MG63 (cell line): ENCODE data around the gene MTHFD2L. TPM values are rescaled to one million over a fixed set of nuclear protein-coding genes. Genes with fewer than 3 reads are reported as not detected.
"Not testable (repeated sequence)": the region's sequence is repeated elsewhere in the genome, so short reads cannot be mapped to it uniquely, and the experiment has no call there.

Experiments
- DNase-seq: peaks from one replicate; pipeline ENCODE4 v3.0.0-alpha.2; 2020
- H3K27me3 ChIP-seq: fragments of 250-450 bp; sonication (Bioruptor Pico); 2 replicates; pipeline ENCODE4 v1.5.1; 2020; ENCODE audit warnings: mild to moderate bottlenecking, moderate library complexity
- H3K36me3 ChIP-seq: fragments of 250-450 bp; sonication (Bioruptor Pico); 2 replicates; pipeline ENCODE4 v1.5.1; 2020; ENCODE audit warnings: mild to moderate bottlenecking, moderate library complexity
- H3K4me3 ChIP-seq: fragments of 250-450 bp; sonication (Bioruptor Pico); 2 replicates; pipeline ENCODE4 v1.5.1; 2020; ENCODE audit warnings: mild to moderate bottlenecking, moderate library complexity
- H3K9me3 ChIP-seq: fragments of 250-450 bp; sonication (Bioruptor Pico); 2 replicates; pipeline ENCODE4 v1.5.1; 2020; ENCODE audit warnings: mild to moderate bottlenecking, moderate library complexity
- total RNA-seq: library from RNA; depleted of rRNA; stranded (reverse); fragments of >200 nt; shearing (Covaris generic); gene quantifications from 2 replicates; pipeline ENCODE4 v1.2.3, GENCODE V29; 2014; ENCODE audit warnings: low replicate concordance; rRNA removed

Gene MTHFD2L
- total RNA-seq, 1 experiment from 2014 or later = 6.7 TPM

GRCh38 chr4:74324262-74324661 is 166.3 kb downstream of the MTHFD2L start:
- DNase-seq = no peak
- no peaks in the 10 kb centered on the region for H3K27me3 ChIP-seq
- no peak overlapping the region for H3K4me3 ChIP-seq
- no peaks in the 10 kb centered on the region for H3K36me3 ChIP-seq
- no peaks in the 10 kb centered on the region for H3K9me3 ChIP-seq

DNA sequence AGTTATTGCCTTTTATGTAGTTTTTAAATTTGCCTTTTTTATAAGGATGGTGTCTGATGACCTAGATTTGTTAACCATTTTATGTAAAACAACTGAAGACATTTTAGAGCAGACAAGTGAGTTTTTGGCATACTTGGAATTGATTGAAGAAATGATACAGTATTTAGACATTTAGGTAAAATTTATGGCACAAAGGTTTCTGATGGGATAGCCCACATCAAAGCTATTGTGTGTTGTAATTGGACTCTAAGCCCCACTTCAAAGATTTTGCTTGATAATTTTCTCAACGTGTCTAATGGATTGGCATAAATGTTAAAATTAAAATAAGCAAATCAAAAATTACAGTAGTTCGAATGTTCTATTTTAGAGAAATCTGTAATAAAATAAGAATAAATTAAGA is 168.0 kb downstream of the MTHFD2L start:
- H3K4me3 ChIP-seq = no peak overlapping the region
- no peak for DNase-seq
- no peaks in the 10 kb centered on the region for H3K9me3 ChIP-seq
- no peaks in the 10 kb centered on the region for H3K36me3 ChIP-seq
- no peaks in the 10 kb centered on the region for H3K27me3 ChIP-seq

DNA sequence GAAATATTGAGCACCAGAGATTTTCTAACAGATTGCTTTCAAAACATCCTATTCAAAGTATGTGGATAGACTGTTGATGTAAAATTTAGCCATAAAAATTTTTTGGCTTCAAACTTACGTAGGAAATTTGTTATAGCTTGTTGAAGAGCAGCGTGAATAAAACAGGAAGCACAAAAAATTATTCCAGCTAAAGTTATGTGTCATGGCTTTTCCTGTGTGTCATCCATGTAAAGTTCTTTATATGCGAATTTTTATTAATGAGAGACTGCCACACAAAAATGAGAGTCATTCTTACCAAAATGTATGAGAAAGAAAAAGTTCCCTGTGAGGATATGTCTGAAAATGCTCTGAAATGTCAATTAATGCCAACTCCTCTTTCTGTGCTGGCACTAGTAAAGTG is 169.8 kb downstream of the MTHFD2L start:
- Histone ChIP-seq H3K4me3 (no peak overlapping the region), H3K27me3 (no peaks in the 10 kb centered on the region), H3K36me3 (no peaks in the 10 kb centered on the region), H3K9me3 (no peaks in the 10 kb centered on the region)
- no peak for DNase-seq

GRCh38 chr4:74328501-74328900 is 170.6 kb downstream of the MTHFD2L start:
- Histone ChIP-seq H3K36me3 (no peaks in the 10 kb centered on the region), H3K4me3 (no peak overlapping the region), H3K27me3 (no peaks in the 10 kb centered on the region), H3K9me3 (no peaks in the 10 kb centered on the region)
- no peak for DNase-seq

DNA sequence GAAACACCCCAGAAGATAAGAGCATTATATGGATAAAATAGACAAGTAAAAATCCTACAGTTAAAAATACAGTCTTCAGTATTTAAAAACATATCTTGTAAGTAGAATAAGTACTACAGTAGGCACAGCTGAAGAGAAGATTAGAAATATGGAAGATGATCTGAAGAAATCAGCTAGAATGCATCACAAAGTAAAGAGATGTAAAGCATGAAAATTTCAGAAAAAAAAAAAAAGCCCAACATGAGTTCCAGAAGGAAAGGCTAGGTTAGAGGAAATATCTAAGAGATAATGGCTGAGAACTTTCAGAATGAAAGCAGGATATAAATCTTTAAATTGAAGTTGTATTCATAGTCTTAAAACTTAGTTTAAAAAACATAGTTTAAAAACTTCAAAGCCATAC is 171.4 kb downstream of the MTHFD2L start:
- Histone ChIP-seq H3K27me3 (no peaks in the 10 kb centered on the region), H3K4me3 (no peak overlapping the region), H3K36me3 (no peaks in the 10 kb centered on the region), H3K9me3 (no peaks in the 10 kb centered on the region)
- no peak for DNase-seq

- Histone ChIP-seq H3K27me3 (no peaks in the 10 kb centered on the region), H3K36me3 (no peaks in the 10 kb centered on the region), H3K9me3 (no peaks in the 10 kb centered on the region), H3K4me3 (no peak overlapping the region)
- no peak for DNase-seq
Measured at GRCh38 chr4:74330295-74330750, 172.4 kb downstream of the MTHFD2L start.

DNA sequence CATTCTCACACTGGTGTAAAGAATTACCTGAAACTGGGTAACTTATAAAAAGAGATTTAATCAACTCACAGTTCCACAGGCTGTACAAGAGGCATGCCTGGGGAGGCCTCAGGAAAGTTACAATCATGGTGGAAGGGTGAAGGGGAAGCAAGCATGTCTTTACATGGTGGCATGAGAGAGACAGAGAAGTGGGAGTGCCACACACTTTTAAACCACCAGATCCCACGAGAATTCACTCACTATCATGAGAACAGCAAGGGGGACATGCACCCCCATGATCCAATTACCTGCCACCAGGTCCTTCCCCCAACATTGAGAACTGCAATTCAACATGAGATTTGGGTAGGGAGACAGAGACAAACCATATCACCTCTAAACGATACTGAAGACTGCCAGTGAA is 173.3 kb downstream of the MTHFD2L start:
- Histone ChIP-seq H3K27me3 (no peaks in the 10 kb centered on the region), H3K36me3 (no peaks in the 10 kb centered on the region), H3K4me3 (no peak overlapping the region), H3K9me3 (no peaks in the 10 kb centered on the region)
- no peak for DNase-seq

DNA sequence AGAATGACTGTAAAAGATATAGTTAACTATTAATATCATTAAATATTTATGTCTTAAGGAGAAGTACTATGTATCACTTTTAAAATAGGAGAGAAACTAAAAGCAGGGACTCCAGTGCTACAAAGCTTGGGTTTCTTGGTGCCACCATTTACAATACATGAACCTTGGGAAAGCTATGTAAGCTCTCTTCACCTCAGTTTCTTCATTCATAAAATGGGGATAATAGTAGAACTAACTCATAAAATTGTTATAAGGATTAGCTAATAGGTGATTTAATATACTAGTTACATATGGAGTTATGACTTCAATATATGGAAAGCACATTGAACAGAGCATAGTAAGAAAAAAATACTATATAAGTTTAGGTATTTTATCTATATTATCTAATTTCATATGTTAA is 174.0 kb downstream of the MTHFD2L start:
- no peaks in the 10 kb centered on the region for H3K9me3 ChIP-seq
- no peaks in the 10 kb centered on the region for H3K36me3 ChIP-seq
- H3K4me3 ChIP-seq = no peak overlapping the region
- DNase-seq = no peak
- no peaks in the 10 kb centered on the region for H3K27me3 ChIP-seq

DNA sequence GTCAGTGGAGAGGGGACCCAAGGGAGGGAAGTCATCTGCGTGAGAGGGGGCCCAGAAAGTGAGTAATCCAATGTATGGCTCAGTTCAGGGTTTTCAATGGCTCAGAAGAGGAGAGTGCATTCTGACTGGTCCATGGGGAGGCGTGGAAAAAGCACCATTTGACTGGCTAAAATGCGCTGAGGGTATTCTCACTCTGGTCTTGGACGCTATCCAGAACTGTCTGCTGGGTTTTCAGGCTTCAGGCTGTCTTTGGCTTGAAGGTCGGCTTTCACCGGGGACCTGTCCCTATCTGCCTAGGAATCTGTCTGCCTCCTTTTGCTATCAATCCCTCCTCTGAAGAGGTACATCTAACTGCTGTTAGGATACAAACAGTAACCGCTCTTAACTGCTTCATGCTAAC is 176.7 kb downstream of the MTHFD2L start:
- no peaks in the 10 kb centered on the region for H3K9me3 ChIP-seq
- DNase-seq = no peak
- H3K27me3 ChIP-seq = no peaks in the 10 kb centered on the region

DNA sequence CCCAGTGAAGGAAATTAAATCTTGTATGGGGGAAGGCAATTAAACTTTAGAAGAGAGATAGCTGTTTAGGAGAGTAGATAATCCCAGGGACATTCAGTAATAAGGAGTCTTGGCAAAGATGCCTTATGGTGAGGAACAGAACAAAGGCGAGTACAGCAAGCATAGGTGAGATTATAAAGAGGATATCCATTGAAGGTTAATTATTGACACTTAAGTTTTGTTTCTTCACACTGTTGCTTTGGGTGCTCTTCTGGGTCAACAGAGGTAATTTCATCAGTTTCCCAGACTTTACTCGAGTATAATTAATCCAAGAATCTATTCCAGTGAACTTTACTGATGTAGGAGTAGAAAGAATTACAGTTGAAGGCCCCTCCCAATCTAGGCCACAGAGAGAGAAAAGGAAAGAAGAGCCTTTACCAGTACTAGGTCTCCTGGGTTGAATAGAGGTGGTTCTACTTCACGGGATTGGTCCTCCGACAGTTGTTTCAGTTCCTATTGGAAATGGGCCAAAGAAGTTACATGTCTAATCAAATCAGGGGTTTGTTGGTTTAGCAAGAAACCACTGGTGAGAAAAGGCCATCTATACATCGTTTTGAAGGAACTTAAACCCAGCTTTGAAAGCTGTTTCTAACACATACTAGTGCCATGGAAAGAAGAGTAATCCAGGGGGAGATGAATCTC is 177.6 kb downstream of the MTHFD2L start:
- H3K36me3 ChIP-seq = no peaks in the 10 kb centered on the region
- no peak overlapping the region for H3K4me3 ChIP-seq
- no peaks in the 10 kb centered on the region for H3K9me3 ChIP-seq
- no peak for DNase-seq
- no peaks in the 10 kb centered on the region for H3K27me3 ChIP-seq

More for the DNA sequence above, 176.7 kb downstream of the MTHFD2L start:
- Histone ChIP-seq H3K4me3 (no peak overlapping the region), H3K36me3 (no peaks in the 10 kb centered on the region)

DNA sequence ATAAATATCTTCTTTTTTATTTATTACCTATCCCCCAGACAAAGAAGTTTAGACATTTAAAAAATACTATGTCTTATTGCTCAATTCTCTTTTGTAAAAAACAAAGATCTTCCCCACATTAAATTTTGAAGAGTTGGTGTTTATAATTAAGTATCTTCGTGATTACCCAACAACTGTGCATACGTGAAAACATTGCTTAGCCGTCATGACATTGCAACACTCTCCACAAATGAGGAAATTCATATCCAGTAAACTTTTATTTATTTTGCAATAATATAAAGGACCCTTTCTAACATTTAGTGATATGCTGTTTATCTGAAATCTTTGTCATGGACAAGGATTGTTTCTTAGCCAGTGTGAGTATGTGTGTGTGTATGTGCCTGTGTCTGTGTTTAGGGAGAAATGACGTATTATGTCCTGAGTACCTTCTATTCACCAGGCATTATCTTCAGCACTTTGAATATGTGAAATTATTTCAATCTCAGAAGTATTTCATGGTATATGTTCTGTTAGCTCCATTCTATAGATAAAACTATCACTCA is 180.9 kb downstream of the MTHFD2L start:
- no peaks in the 10 kb centered on the region for H3K27me3 ChIP-seq

DNA sequence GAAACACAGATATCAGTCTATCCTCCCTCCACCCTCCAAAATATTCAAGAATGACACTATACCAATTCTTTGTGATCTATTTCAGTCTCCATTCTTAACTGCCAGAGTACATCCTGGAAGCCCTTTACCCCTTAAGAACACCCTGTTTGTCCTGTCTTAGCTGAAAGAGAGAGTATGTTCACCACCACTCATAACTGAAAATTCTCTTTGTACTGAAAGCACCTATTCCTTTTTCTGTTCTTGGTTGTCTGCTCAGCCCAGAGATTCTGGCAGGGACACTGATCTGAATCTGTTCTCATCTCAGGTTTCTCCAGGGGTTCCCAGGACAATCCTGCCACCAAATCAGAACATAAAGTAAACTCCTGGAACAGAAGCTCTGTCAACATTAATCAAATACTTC is 181.6 kb downstream of the MTHFD2L start:
- DNase-seq = no peak

More for the DNA sequence above, 180.9 kb downstream of the MTHFD2L start:
- no peak overlapping the region for H3K4me3 ChIP-seq
- no peaks in the 10 kb centered on the region for H3K36me3 ChIP-seq
- DNase-seq = no peak
- no peaks in the 10 kb centered on the region for H3K9me3 ChIP-seq

DNA sequence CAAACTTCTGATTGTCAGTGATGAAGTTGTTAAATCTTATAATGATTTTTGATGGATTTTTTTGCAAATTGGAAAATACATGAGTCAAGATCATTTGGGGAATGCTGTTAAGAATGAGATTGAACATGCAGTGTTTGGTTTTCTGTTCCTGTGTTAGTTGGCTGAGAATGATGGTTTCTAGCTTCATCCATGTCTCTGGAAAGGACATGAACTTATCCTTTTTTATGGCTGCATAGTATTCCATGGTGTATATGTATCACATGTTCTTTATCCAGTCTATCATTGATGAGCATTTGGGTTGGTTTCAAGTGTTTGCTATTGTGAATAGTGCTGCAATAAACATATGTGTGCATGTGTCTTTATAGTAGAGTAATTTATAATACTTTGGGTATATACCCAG is 182.5 kb downstream of the MTHFD2L start:
- not testable (repeated sequence) for DNase-seq, H3K27me3 ChIP-seq, H3K9me3 ChIP-seq, H3K4me3 ChIP-seq, H3K36me3 ChIP-seq

More for the DNA sequence above, 181.6 kb downstream of the MTHFD2L start:
- Histone ChIP-seq H3K36me3 (no peaks in the 10 kb centered on the region), H3K4me3 (no peak overlapping the region), H3K27me3 (no peaks in the 10 kb centered on the region), H3K9me3 (no peaks in the 10 kb centered on the region)

DNA sequence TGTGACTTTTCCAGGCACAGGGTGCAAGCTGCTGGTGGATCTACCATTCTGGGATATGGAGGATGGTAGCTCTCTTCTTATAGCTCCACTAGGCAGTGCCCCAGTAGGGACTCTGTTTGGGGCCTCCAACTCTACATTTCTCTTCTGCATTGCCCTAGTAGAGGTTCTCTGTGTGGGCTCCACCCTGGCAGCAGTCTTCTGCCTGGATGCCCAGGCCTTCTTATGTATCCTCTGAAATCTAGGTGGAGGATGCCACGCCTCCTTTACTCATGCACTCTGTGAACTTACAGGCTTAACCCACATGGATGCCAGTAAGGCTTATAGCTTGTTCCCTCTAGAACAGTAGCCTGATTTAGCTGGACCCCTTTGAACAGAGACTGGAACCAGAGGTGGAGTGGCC is 186.1 kb downstream of the MTHFD2L start:
- DNase-seq = no peak
- Histone ChIP-seq H3K4me3 (no peak overlapping the region), H3K27me3 (no peaks in the 10 kb centered on the region), H3K9me3 (no peaks in the 10 kb centered on the region), H3K36me3 (no peaks in the 10 kb centered on the region)

Other genes with a start within 250 kb of the MTHFD2L start
- gene PF4, start 176.1 kb upstream of the MTHFD2L start, total RNA-seq = 1.1 TPM in 1 of 2 replicates, not detected in the other
- gene PPBP, start 169.9 kb upstream of the MTHFD2L start, total RNA-seq = not detected in 2 replicates
- gene CXCL5, start 159.4 kb upstream of the MTHFD2L start, total RNA-seq = 0.23 TPM in 1 of 2 replicates, not detected in the other
- not detected in 2 replicates for gene CXCL3, start 119.4 kb upstream of the MTHFD2L start, total RNA-seq
- gene CXCL2, start 58.9 kb upstream of the MTHFD2L start, total RNA-seq = not detected in 2 replicates
- not detected in 2 replicates for gene EPGN, start 150.4 kb downstream of the MTHFD2L start, total RNA-seq
- gene EREG, start 207.0 kb downstream of the MTHFD2L start, total RNA-seq = not detected in 2 replicates